GM23338 (cell line): ENCODE data around the gene ALDH1A1. TPM values are rescaled to one million over a fixed set of nuclear protein-coding genes. Genes with fewer than 3 reads are reported as not detected.

Source experiments
- ATAC-seq: fragments of 200-7000 bp; cut with Tn5 transposase; 3 replicates; pipeline ENCODE4 v1.9.1; 2020
- DNase-seq: peaks from one replicate; pipeline ENCODE4 v3.0.0-alpha.2; 2015; ENCODE audit warnings: low spot score
- H2AFZ ChIP-seq: fragments of 200-600 bp; sonication (generic); 2 replicates; pipeline ENCODE4 v1.8.0; 2016; ENCODE audit warnings: antibody characterized with exemption, mild to moderate bottlenecking, moderate library complexity
- H3F3A ChIP-seq: fragments of 200-600 bp; sonication (generic); replicated peaks from 2 replicates; pipeline ENCODE4 v1.8.0; 2017; ENCODE audit warnings: antibody characterized with exemption, mixed run types, low read depth
- H3K27ac ChIP-seq: fragments of 200-600 bp; sonication (generic); 2 replicates; pipeline ENCODE4 v1.6.1; 2016; ENCODE audit warnings: low read depth
- H3K27me3 ChIP-seq: fragments of 200-600 bp; sonication (generic); 2 replicates; pipeline ENCODE4 v1.8.0; 2016; ENCODE audit warnings: mild to moderate bottlenecking, mixed run types, moderate library complexity; ENCODE audit not compliant: insufficient read depth
- H3K36me3 ChIP-seq: fragments of 200-600 bp; sonication (generic); 2 replicates; pipeline ENCODE4 v1.8.0; 2016; ENCODE audit warnings: mild to moderate bottlenecking; ENCODE audit not compliant: insufficient read depth
- H3K4me1 ChIP-seq: fragments of 200-600 bp; sonication (generic); 2 replicates; pipeline ENCODE4 v1.8.0; 2016; ENCODE audit warnings: mild to moderate bottlenecking, moderate library complexity; ENCODE audit not compliant: insufficient read depth
- H3K4me2 ChIP-seq: fragments of 200-600 bp; sonication (generic); 2 replicates; pipeline ENCODE4 v1.7.1; 2017; ENCODE audit warnings: mixed run types
- H3K4me3 ChIP-seq: fragments of 200-600 bp; sonication (generic); 2 replicates; pipeline ENCODE4 v1.6.1; 2016; ENCODE audit warnings: mixed run types
- H3K79me2 ChIP-seq: fragments of 200-600 bp; sonication (generic); replicated peaks from 2 replicates; pipeline ENCODE4 v1.8.0; 2017; ENCODE audit warnings: mild to moderate bottlenecking; ENCODE audit not compliant: insufficient read depth
- H3K9me2 ChIP-seq: fragments of 200-600 bp; sonication (generic); 2 replicates; pipeline ENCODE4 v1.8.0; 2017; ENCODE audit not compliant: insufficient read depth
- H4K20me1 ChIP-seq: fragments of 200-600 bp; sonication (generic); replicated peaks from 2 replicates; pipeline ENCODE4 v1.8.0; 2017; ENCODE audit warnings: mild to moderate bottlenecking; ENCODE audit not compliant: insufficient read depth
- H3K27ac Mint-ChIP-seq: 2 replicates; pipeline ENCODE4 v1.8.0; 2020; ENCODE audit warnings: inconsistent platforms, mild to moderate bottlenecking, moderate library complexity, mixed read lengths
- H3K27me3 Mint-ChIP-seq: 3 replicates; pipeline ENCODE4 v1.8.0; 2022; ENCODE audit warnings: low read depth, mild to moderate bottlenecking, moderate library complexity, mixed read lengths, inconsistent platforms; ENCODE audit not compliant: insufficient read depth, poor library complexity
- H3K36me3 Mint-ChIP-seq: 3 replicates; pipeline ENCODE4 v1.8.0; 2021; ENCODE audit warnings: low read depth, mild to moderate bottlenecking, inconsistent platforms, moderate library complexity, mixed read lengths
- H3K4me1 Mint-ChIP-seq: 3 replicates; pipeline ENCODE4 v1.8.0; 2020; ENCODE audit warnings: mild to moderate bottlenecking, inconsistent platforms, mixed read lengths
- H3K4me3 Mint-ChIP-seq: 3 replicates; pipeline ENCODE4 v1.8.0; 2021; ENCODE audit warnings: moderate library complexity, mild to moderate bottlenecking, inconsistent platforms, mixed read lengths
- H3K9me3 Mint-ChIP-seq: 3 replicates; pipeline ENCODE4 v1.8.0; 2020; ENCODE audit warnings: moderate library complexity, mild to moderate bottlenecking, inconsistent platforms, mixed read lengths
- ETS1 ChIP-seq: IDR thresholded peaks from 2 replicates; pipeline ENCODE4 v1.6.1; 2016; ENCODE audit warnings: antibody characterized with exemption
- EZH2 ChIP-seq: fragments of 200-600 bp; sonication (generic); IDR thresholded peaks from one replicate; pipeline ENCODE4 v1.8.0; 2017; ENCODE audit warnings: antibody characterized with exemption, mild to moderate bottlenecking, low read depth; ENCODE audit not compliant: unreplicated experiment
- EZH2phosphoT487 ChIP-seq: fragments of 200-600 bp; sonication (generic); IDR thresholded peaks from one replicate; pipeline ENCODE4 v1.8.1; 2018; ENCODE audit warnings: antibody characterized with exemption; ENCODE audit not compliant: unreplicated experiment
- JUNB ChIP-seq: IDR thresholded peaks from one replicate; pipeline ENCODE4 v1.6.1; 2016; ENCODE audit warnings: antibody characterized with exemption; ENCODE audit not compliant: unreplicated experiment
- NANOG ChIP-seq: IDR thresholded peaks from 2 replicates; pipeline ENCODE4 v1.6.1; 2016; ENCODE audit warnings: antibody characterized with exemption, borderline replicate concordance
- POLR2AphosphoS5 ChIP-seq: IDR thresholded peaks from 2 replicates; pipeline ENCODE4 v1.6.1; 2016; ENCODE audit warnings: antibody characterized with exemption, low read depth
- STAT1 ChIP-seq: IDR thresholded peaks from one replicate; pipeline ENCODE4 v1.6.1; 2016; ENCODE audit warnings: antibody characterized with exemption; ENCODE audit not compliant: unreplicated experiment
- ZNF114 ChIP-seq: fragments of 250-450 bp; sonication (Bioruptor Pico); IDR thresholded peaks from 2 replicates; pipeline ENCODE4 v1.5.0; 2020; ENCODE audit warnings: mild to moderate bottlenecking, moderate library complexity
- ZNF331 ChIP-seq: fragments of 250-450 bp; sonication (Bioruptor Pico); IDR thresholded peaks from 2 replicates; pipeline ENCODE4 v1.5.0; 2020; ENCODE audit warnings: low read depth, mild to moderate bottlenecking, moderate library complexity
- ZNF462 ChIP-seq: fragments of 250-450 bp; sonication (Bioruptor Pico); IDR thresholded peaks from 2 replicates; pipeline ENCODE4 v1.5.0; 2020; ENCODE audit warnings: mild to moderate bottlenecking, moderate library complexity
- polyA plus RNA-seq: library from polyadenylated mRNA; unstranded; fragments of >200 nt; fragmentation: Nextera tagmentation; extraction: Ambion mirVana; gene quantifications from 2 replicates; pipeline ENCODE4 v1.2.1, GENCODE V29; 2016
- total RNA-seq: library from RNA; depleted of rRNA; stranded (reverse); fragments of >200 nt; shearing (Covaris generic); gene quantifications from 2 replicates; pipeline ENCODE4 v1.2.3, GENCODE V29; 2014
- TF ChIP-seq, protein P1 (sequence below), 2 experiments: fragments of 200-600 bp in 1 of 2; sonication (generic) in 1 of 2; conservative IDR thresholded peaks; 2 replicates each; pipeline versions ENCODE4 v1.5.1 to v1.6.1; 2016 to 2017; ENCODE audit warnings: antibody characterized with exemption in 2 of 2, low read depth in 2 of 2, mild to moderate bottlenecking in 2 of 2, moderate library complexity in 1 of 2
- TF ChIP-seq, protein P2 (sequence below): IDR thresholded peaks from one replicate; pipeline ENCODE4 v1.6.1; 2018; ENCODE audit warnings: antibody characterized with exemption; ENCODE audit not compliant: unreplicated experiment

ALDH1A1 gene
- total and polyA plus RNA-seq, 2 experiments from 2014 or later, result 2.1 to 3.4 TPM

DNA sequence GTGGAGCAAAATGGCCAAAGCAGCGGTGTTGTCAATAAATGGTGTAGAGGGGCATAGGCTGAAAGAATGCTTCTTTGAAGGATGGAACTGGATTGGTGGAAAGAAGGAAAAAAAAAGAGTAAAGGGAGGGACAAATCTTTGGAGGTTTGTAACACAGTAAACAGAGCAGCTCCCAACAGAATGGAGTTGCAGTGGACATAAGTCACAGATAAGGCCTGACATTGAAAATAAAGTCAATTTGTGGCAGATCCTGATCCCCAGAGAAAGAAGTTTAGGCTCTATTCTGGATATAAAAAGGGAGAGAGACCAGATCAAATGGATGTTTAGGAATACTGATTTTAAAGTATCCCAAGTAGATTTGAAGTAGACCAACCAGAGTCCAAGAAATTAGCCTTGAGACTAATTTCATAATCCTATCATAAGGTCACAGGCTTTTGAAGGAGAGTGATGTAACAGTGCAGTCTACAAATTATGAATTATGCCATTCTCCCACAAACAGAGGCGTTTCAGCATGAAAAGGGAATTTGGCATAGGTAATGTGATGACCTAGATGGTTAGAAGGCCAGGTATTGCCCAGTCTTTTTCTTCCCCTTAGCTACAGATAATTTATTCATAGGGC, 8.9 kb downstream of the ALDH1A1 start:
- Histone ChIP-seq H3K9me2 (no peaks in the 10 kb centered on the region), H4K20me1 (no peaks in the 10 kb centered on the region)
- no peaks in the 10 kb centered on the region for H3K9me3 Mint-ChIP-seq

More for the DNA sequence above, 8.9 kb downstream of the ALDH1A1 start:
- Mint-ChIP-seq H3K4me3 (no peak overlapping the region), H3K27ac (no peak overlapping the region), H3K36me3 (no peaks in the 10 kb centered on the region), H3K27me3 (no peaks in the 10 kb centered on the region), H3K4me1 (peaks cover 3% of the 10 kb centered on the region; the same call in 2 of the 3 replicates)
- ATAC-seq (no peak), DNase-seq (no peak)
- Histone ChIP-seq H3K4me2 (no peak overlapping the region), H3K4me3 (no peak overlapping the region), H3K4me1 (no peaks in the 10 kb centered on the region), H3K36me3 (no peaks in the 10 kb centered on the region), H2AFZ (no peak overlapping the region), H3F3A (no peaks in the 10 kb centered on the region), H3K27ac (no peak overlapping the region), H3K79me2 (no peaks in the 10 kb centered on the region), H3K27me3 (no peaks in the 10 kb centered on the region)
- TF ChIP-seq ZNF331 (CRISPR knock-in tag) (no peak), NANOG (no peak), EZH2phosphoT487 (no peak), STAT1 (no peak), POLR2AphosphoS5 (no peak), EZH2 (no peak), ZNF114 (CRISPR knock-in tag) (no peak), ZNF462 (CRISPR knock-in tag) (no peak), JUNB (no peak), ETS1 (no peak)
- TF ChIP-seq, protein P1, sequence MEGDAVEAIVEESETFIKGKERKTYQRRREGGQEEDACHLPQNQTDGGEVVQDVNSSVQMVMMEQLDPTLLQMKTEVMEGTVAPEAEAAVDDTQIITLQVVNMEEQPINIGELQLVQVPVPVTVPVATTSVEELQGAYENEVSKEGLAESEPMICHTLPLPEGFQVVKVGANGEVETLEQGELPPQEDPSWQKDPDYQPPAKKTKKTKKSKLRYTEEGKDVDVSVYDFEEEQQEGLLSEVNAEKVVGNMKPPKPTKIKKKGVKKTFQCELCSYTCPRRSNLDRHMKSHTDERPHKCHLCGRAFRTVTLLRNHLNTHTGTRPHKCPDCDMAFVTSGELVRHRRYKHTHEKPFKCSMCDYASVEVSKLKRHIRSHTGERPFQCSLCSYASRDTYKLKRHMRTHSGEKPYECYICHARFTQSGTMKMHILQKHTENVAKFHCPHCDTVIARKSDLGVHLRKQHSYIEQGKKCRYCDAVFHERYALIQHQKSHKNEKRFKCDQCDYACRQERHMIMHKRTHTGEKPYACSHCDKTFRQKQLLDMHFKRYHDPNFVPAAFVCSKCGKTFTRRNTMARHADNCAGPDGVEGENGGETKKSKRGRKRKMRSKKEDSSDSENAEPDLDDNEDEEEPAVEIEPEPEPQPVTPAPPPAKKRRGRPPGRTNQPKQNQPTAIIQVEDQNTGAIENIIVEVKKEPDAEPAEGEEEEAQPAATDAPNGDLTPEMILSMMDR (conservative IDR thresholded peaks at IDR 0.05; ENCODE audit: low read depth in 2 of 2), result no peak
- TF ChIP-seq, protein P2, sequence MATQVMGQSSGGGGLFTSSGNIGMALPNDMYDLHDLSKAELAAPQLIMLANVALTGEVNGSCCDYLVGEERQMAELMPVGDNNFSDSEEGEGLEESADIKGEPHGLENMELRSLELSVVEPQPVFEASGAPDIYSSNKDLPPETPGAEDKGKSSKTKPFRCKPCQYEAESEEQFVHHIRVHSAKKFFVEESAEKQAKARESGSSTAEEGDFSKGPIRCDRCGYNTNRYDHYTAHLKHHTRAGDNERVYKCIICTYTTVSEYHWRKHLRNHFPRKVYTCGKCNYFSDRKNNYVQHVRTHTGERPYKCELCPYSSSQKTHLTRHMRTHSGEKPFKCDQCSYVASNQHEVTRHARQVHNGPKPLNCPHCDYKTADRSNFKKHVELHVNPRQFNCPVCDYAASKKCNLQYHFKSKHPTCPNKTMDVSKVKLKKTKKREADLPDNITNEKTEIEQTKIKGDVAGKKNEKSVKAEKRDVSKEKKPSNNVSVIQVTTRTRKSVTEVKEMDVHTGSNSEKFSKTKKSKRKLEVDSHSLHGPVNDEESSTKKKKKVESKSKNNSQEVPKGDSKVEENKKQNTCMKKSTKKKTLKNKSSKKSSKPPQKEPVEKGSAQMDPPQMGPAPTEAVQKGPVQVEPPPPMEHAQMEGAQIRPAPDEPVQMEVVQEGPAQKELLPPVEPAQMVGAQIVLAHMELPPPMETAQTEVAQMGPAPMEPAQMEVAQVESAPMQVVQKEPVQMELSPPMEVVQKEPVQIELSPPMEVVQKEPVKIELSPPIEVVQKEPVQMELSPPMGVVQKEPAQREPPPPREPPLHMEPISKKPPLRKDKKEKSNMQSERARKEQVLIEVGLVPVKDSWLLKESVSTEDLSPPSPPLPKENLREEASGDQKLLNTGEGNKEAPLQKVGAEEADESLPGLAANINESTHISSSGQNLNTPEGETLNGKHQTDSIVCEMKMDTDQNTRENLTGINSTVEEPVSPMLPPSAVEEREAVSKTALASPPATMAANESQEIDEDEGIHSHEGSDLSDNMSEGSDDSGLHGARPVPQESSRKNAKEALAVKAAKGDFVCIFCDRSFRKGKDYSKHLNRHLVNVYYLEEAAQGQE, result no peak
